GM23248 (cell line): ENCODE measurements around the gene SERPINA5.

Experiments
- EZH2 ChIP-seq: fragments of 200-600 bp; sonication (generic); IDR thresholded peaks from 2 replicates; pipeline ENCODE4 v1.6.1; 2018; ENCODE audit warnings: antibody characterized with exemption, mild to moderate bottlenecking; ENCODE audit not compliant: insufficient read depth, poor library complexity, severe bottlenecking
- EZH2phosphoT487 ChIP-seq: fragments of 200-600 bp; sonication (generic); IDR thresholded peaks from 2 replicates; pipeline ENCODE4 v1.6.1; 2018; ENCODE audit warnings: antibody characterized with exemption, moderate library complexity, mild to moderate bottlenecking, low read depth; ENCODE audit not compliant: insufficient read depth

DNA sequence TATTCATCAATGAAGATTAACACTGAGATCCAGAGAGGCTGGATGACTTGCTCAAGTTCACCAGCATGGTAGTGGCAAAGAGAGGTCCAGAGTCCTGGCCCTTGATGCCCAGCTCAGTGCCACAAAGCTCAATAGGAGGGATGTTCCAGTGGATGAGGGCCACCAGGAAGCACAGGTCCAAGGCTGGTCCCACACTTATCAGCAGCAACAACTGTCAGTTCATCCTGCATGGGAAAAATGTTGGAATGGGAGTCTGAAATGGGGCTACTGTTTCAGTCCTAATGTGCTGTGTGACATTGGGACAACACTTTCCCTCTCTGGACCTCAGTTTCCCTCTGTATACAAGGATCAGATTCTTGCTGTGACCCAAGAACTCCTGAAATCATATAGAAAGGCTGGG lies 11.2 kb downstream of the SERPINA5 start:
- TF ChIP-seq EZH2 (no peak), EZH2phosphoT487 (no peak)
